ENCODE measurements around the gene RBM7.

RBM7 gene, protein sequence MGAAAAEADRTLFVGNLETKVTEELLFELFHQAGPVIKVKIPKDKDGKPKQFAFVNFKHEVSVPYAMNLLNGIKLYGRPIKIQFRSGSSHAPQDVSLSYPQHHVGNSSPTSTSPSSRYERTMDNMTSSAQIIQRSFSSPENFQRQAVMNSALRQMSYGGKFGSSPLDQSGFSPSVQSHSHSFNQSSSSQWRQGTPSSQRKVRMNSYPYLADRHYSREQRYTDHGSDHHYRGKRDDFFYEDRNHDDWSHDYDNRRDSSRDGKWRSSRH

DNA sequence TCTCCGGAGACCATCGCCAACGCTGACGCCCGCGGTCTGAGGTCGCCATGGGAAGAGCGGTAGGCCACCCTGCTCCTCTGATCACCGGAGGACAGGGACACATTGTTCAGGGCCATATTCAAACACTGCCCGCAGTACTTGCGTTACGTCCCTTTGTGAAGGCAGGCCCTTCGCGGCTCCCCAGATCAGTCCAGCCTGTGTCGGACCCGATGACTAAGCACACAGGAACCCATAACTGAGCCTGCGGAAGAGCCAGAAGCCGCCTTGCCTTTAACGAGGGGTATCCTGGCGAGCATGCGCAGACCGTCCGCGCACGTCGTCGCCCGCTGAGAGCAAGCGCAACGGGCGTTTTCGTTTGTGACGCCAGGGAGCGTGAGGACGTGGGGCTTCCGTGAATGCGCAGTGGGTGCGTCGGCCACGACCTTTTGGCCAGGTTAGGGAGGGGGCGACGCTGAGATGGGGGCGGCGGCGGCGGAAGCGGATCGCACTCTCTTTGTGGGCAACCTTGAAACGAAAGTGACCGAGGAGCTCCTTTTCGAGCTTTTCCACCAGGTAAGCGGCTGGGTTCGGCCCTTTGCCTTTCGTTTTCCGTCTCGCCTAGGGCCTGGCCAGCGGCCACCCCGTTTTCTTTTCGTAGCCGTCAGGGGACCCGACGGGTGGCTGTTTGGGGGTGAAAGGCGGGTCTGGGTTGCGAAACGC lies at the start of gene RBM7, which contains the start of gene C11orf71:
Gene RBM7, plus strand, starts transcription at position 451 of the 699 bp plus-strand sequence. Its CDS starts 6 bp downstream, at position 457.
Gene C11orf71, minus strand, starts transcription at position 296 of the 699 bp plus-strand sequence. Its CDS starts 180 bp downstream, at position 116.
- Mint-ChIP-seq H3K36me3 (ENCODE audit: low read depth) (peaks cover 28% of the 10 kb centered on the region), H3K27me3 (ENCODE audit: low read depth) (no peaks in the 10 kb centered on the region), H3K4me1 (peaks cover 34% of the 10 kb centered on the region), H3K9me3 (no peaks in the 10 kb centered on the region), H3K4me3 (peak within 1 kb of the TSS; percentile 99 to 100 (median 99)), H3K27ac (peak within 1 kb of the TSS; percentile 99 to 100 (median 100))
- TF ChIP-seq, protein P1, sequence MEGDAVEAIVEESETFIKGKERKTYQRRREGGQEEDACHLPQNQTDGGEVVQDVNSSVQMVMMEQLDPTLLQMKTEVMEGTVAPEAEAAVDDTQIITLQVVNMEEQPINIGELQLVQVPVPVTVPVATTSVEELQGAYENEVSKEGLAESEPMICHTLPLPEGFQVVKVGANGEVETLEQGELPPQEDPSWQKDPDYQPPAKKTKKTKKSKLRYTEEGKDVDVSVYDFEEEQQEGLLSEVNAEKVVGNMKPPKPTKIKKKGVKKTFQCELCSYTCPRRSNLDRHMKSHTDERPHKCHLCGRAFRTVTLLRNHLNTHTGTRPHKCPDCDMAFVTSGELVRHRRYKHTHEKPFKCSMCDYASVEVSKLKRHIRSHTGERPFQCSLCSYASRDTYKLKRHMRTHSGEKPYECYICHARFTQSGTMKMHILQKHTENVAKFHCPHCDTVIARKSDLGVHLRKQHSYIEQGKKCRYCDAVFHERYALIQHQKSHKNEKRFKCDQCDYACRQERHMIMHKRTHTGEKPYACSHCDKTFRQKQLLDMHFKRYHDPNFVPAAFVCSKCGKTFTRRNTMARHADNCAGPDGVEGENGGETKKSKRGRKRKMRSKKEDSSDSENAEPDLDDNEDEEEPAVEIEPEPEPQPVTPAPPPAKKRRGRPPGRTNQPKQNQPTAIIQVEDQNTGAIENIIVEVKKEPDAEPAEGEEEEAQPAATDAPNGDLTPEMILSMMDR (IDR thresholded peaks at IDR 0.05; ENCODE audit: unreplicated experiment in 3 of 3), result peak in 1 of 3 experiments; percentile 10

DNA sequence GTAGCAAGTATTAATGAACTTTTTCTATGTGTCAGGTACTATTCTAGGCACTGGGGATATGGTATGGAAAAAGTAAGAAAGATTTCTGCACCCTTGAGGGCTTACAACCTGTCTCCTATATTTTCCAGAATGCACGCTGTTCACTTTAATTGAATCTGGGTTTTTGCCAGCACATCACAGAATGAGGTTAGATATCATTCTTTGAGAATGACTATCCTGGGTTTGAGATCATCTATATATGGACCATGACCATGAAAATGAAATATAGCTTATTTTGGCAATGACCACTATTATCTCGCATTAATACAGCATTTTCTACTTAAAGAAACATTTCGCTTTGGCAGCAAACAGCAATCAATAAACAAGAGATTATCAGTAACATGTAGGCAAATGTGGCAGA lies 47.0 kb upstream of the RBM7 start:
- H3K4me1 Mint-ChIP-seq, result peaks cover 14% of the 10 kb centered on the region
- H3K27me3 Mint-ChIP-seq (ENCODE audit: low read depth), result no peaks in the 10 kb centered on the region
- H3K27ac Mint-ChIP-seq, result no peak overlapping the region
- no peaks in the 10 kb centered on the region for H3K36me3 Mint-ChIP-seq (ENCODE audit: low read depth)
- no peak overlapping the region for H3K4me3 Mint-ChIP-seq
- TF ChIP-seq, protein P1 (IDR thresholded peaks at IDR 0.05; ENCODE audit: unreplicated experiment in 3 of 3), result no peak
- no peaks in the 10 kb centered on the region for H3K9me3 Mint-ChIP-seq

DNA sequence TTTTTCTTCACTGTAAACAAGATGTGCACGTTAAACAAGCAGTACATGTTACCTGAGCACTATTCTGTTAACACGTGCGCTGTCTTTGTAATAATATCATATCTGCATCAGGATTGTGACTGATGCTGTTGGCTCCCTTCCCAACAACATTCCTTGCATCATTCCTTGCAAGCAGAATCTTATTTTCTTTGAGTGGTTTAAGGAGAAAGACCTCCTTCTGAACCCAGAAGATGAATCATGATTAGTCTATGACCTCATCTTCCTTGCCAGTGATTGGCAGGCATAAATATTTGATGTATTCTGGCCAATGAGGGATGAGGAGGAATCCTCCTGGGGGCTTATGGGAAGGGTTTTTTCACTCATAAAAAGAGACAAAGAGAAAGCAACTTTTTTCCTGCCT lies 46.4 kb upstream of the RBM7 start:
- Mint-ChIP-seq H3K9me3 (no peaks in the 10 kb centered on the region), H3K27me3 (ENCODE audit: low read depth) (no peaks in the 10 kb centered on the region), H3K4me3 (no peak overlapping the region), H3K4me1 (peaks cover 14% of the 10 kb centered on the region), H3K36me3 (ENCODE audit: low read depth) (no peaks in the 10 kb centered on the region), H3K27ac (peak overlapping the region in 1 of 3 experiments; percentile 24)
- TF ChIP-seq, protein P1 (IDR thresholded peaks at IDR 0.05; ENCODE audit: unreplicated experiment in 3 of 3), result no peak

DNA sequence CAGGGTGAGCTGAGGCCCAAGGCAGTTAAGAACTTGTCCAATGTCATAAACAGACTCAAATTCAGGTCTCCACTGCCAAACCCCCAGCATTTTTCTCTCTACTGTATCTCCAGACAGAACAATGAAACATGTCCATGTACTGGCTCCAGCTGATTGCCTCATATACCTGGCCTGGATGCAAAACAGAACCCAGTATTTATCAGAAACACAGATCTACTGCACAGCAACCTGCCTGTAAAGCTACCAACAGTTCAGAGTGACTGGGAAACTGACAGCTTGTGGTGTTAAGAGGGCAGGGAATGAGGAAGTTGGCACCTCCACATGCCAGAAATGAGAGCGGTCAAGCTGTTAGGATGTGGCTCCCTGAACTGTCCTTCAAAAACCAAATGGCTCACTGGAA lies 41.8 kb upstream of the RBM7 start:
- H3K27me3 Mint-ChIP-seq (ENCODE audit: low read depth), result peaks cover 8% of the 10 kb centered on the region
- H3K4me1 Mint-ChIP-seq, result peaks cover 10% of the 10 kb centered on the region
- peaks cover 4% of the 10 kb centered on the region for H3K9me3 Mint-ChIP-seq
- TF ChIP-seq, protein P1 (IDR thresholded peaks at IDR 0.05; ENCODE audit: unreplicated experiment in 3 of 3), result no peak
- H3K27ac Mint-ChIP-seq, result no peak overlapping the region
- H3K36me3 Mint-ChIP-seq (ENCODE audit: low read depth), result no peaks in the 10 kb centered on the region
- no peak overlapping the region for H3K4me3 Mint-ChIP-seq

DNA sequence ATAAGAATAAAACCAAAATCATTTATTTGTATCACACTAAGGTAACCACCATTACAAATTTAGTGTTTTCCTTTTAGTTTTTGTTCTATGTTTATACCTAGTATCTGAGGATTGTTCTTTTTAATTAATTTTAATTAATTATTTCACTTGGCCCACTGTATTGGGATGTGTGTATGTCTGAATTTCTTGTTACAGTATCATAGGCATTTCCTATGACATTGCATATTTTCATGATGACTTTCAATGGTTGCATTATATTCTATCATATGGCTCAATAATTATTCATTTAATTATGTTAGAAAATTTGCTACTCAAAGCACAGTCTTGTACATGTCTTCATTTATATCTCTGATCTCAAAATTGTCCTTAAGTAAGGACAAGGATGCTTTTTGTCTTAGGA lies 41.1 kb upstream of the RBM7 start:
- Mint-ChIP-seq H3K27ac (no peak overlapping the region), H3K4me1 (peaks cover 5% of the 10 kb centered on the region), H3K9me3 (peaks cover 4% of the 10 kb centered on the region), H3K27me3 (ENCODE audit: low read depth) (peaks cover 8% of the 10 kb centered on the region), H3K4me3 (no peak overlapping the region), H3K36me3 (ENCODE audit: low read depth) (no peaks in the 10 kb centered on the region)
- TF ChIP-seq, protein P1 (IDR thresholded peaks at IDR 0.05; ENCODE audit: unreplicated experiment in 3 of 3), result no peak
